Measurements from ENCODE around the gene USHBP1.

The USHBP1 gene

DNA sequence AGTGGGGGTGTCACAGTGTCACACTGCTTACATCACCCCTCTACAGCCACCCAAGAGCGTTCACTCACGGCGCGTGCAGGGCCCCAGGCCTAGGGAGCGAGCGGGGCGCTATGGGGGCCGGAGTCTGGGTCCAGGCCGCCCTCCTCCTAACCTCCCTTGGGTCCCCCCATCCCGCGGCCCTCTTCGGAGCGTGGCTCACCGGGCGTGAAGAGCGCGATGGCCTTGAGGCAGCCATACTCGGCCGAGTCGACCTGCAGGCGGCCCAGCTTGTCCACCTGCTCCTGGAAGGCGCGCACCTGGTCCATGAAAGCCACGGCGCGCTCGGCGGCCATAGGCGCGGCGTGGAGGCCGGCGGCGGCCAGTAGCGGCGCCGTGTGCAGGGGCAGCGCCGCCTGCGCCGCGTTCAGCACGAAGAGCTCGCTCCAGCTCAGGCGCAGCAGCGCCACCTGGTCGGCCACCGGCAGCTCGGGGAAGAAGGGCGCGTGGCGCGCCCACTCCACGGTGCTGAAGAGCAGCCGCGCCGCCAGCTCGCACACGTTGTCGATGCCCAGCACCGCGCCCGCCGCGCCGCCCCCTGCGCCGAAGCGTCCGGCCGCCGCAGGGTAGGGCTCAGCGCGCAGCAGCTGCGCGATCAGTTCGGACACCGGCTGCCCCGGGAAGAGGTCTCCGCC lies 29.1 kb downstream of the USHBP1 start:
- peaks cover 19% of the 10 kb centered on the region for H3K79me2 ChIP-seq (ENCODE audit: insufficient read depth, low read depth)
- peaks cover 15% of the 10 kb centered on the region for H3K4me1 ChIP-seq (ENCODE audit: low read depth, poor library complexity, severe bottlenecking)
- no peaks in the 10 kb centered on the region for H4K20me1 ChIP-seq (ENCODE audit: insufficient read depth)
- H3K4me2 ChIP-seq: peak overlapping the region; percentile 99
- TF ChIP-seq, protein P1, sequence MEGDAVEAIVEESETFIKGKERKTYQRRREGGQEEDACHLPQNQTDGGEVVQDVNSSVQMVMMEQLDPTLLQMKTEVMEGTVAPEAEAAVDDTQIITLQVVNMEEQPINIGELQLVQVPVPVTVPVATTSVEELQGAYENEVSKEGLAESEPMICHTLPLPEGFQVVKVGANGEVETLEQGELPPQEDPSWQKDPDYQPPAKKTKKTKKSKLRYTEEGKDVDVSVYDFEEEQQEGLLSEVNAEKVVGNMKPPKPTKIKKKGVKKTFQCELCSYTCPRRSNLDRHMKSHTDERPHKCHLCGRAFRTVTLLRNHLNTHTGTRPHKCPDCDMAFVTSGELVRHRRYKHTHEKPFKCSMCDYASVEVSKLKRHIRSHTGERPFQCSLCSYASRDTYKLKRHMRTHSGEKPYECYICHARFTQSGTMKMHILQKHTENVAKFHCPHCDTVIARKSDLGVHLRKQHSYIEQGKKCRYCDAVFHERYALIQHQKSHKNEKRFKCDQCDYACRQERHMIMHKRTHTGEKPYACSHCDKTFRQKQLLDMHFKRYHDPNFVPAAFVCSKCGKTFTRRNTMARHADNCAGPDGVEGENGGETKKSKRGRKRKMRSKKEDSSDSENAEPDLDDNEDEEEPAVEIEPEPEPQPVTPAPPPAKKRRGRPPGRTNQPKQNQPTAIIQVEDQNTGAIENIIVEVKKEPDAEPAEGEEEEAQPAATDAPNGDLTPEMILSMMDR (conservative IDR thresholded peaks at IDR 0.05; ENCODE audit: low read depth, low read length): peak; percentile 49; the same call in 1 of the 2 replicates
- H2AFZ ChIP-seq (ENCODE audit: low read depth): peak overlapping the region; percentile 73
- no peaks in the 10 kb centered on the region for H3K36me3 ChIP-seq (ENCODE audit: insufficient read depth)
- H3K27ac ChIP-seq: peak overlapping the region; percentile 68
- no peak overlapping the region for H3K4me3 ChIP-seq (IDR thresholded peaks at IDR 0.05; ENCODE audit: insufficient read depth, low read depth, low read length)
- no peaks in the 10 kb centered on the region for H3K27me3 ChIP-seq (ENCODE audit: insufficient read depth, low read depth)
- peak overlapping the region; percentile 74 for H3K9ac ChIP-seq

DNA sequence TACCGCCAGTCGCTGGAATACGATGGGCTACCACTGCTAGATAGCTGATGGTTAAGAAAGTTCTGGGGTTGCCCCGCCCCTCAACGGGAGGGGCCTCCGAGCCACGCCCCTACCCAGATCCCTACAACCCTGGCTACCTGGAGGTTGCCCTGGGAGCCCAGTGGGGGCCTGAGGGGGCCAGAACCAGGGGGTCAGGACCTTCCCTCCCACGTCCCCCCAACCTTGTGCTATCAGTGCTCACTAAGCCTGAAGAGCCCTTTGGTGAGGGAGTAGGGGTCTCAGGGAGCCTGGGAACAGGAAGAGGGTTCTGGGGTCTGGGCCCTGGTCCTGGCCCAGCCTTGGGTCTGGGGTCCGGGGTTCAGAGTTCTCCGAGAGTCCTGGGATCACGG lies 29.6 kb downstream of the USHBP1 start:
- Histone ChIP-seq H3K27ac (peak overlapping the region; percentile 68), H3K4me2 (peak overlapping the region; percentile 99), H3K4me3 (IDR thresholded peaks at IDR 0.05; ENCODE audit: insufficient read depth, low read depth, low read length) (no peak overlapping the region), H2AFZ (ENCODE audit: low read depth) (peak overlapping the region; percentile 73; the same call in 1 of the 2 replicates), H3K9ac (peak overlapping the region; percentile 74), H3K4me1 (ENCODE audit: low read depth, poor library complexity, severe bottlenecking) (peaks cover 15% of the 10 kb centered on the region), H3K36me3 (ENCODE audit: insufficient read depth) (no peaks in the 10 kb centered on the region), H4K20me1 (ENCODE audit: insufficient read depth) (no peaks in the 10 kb centered on the region), H3K79me2 (ENCODE audit: insufficient read depth, low read depth) (peaks cover 19% of the 10 kb centered on the region), H3K27me3 (ENCODE audit: insufficient read depth, low read depth) (no peaks in the 10 kb centered on the region)
- TF ChIP-seq, protein P1 (conservative IDR thresholded peaks at IDR 0.05; ENCODE audit: low read depth, low read length): no peak

DNA sequence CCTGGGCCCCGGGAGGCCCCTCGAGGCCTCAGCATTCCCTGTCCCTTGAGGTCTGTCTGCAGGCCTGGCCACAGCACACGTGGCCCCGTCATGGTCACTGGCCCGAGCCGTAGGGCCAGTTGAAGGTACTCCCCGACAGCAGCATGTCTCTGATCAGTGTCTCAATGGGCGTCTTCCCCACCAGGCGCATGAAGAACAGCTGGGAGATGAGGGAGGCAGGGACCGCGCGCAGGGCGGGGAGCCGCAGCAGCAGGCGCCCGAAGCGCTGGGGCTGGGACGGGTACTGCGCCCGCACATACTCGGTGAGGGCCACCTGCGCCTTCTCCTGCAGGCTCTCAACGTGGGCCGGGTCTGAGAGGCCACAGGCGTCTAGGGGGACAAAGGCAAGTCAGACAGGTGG lies 32.3 kb downstream of the USHBP1 start:
- no peaks in the 10 kb centered on the region for H4K20me1 ChIP-seq (ENCODE audit: insufficient read depth)
- no peak overlapping the region for H3K27ac ChIP-seq
- no peak overlapping the region for H2AFZ ChIP-seq (ENCODE audit: low read depth)
- no peak overlapping the region for H3K9ac ChIP-seq
- H3K79me2 ChIP-seq (ENCODE audit: insufficient read depth, low read depth): peaks cover 19% of the 10 kb centered on the region
- H3K4me2 ChIP-seq: no peak overlapping the region
- H3K36me3 ChIP-seq (ENCODE audit: insufficient read depth): no peaks in the 10 kb centered on the region
- peaks cover 15% of the 10 kb centered on the region for H3K4me1 ChIP-seq (ENCODE audit: low read depth, poor library complexity, severe bottlenecking)
- TF ChIP-seq, protein P1 (conservative IDR thresholded peaks at IDR 0.05; ENCODE audit: low read depth, low read length): no peak
- no peaks in the 10 kb centered on the region for H3K27me3 ChIP-seq (ENCODE audit: insufficient read depth, low read depth)
- no peak overlapping the region for H3K4me3 ChIP-seq (IDR thresholded peaks at IDR 0.05; ENCODE audit: insufficient read depth, low read depth, low read length)

DNA sequence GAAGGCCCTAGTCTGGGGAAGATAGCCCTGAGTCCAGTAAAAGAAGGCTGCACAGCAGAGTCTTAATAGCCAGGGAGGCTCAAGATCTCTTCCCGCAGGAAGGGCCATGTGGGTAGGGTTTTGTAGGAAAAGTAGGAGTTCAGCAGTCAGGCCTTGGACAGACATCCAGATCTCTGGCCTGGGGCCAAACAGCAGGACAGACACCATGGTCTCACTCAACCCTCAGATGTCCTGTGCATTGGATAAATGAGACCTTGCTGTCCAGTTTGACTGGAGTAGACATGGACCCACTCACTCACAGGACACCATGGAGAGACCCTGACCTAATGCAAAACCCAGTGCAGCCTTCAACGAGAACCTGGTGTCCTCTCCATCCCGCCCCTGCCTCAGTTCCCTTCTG lies 34.7 kb downstream of the USHBP1 start:
- Histone ChIP-seq H3K4me3 (IDR thresholded peaks at IDR 0.05; ENCODE audit: insufficient read depth, low read depth, low read length) (no peak overlapping the region), H2AFZ (ENCODE audit: low read depth) (no peak overlapping the region), H3K79me2 (ENCODE audit: insufficient read depth, low read depth) (peaks cover 16% of the 10 kb centered on the region), H3K27ac (no peak overlapping the region), H3K36me3 (ENCODE audit: insufficient read depth) (no peaks in the 10 kb centered on the region), H3K9ac (no peak overlapping the region), H4K20me1 (ENCODE audit: insufficient read depth) (no peaks in the 10 kb centered on the region), H3K4me1 (ENCODE audit: low read depth, poor library complexity, severe bottlenecking) (peaks cover 16% of the 10 kb centered on the region), H3K4me2 (no peak overlapping the region), H3K27me3 (ENCODE audit: insufficient read depth, low read depth) (no peaks in the 10 kb centered on the region)
- TF ChIP-seq, protein P1 (conservative IDR thresholded peaks at IDR 0.05; ENCODE audit: low read depth, low read length): no peak

All from KMS-11 (cell line).